Measurements from ENCODE around the gene CCSAP.

DNA sequence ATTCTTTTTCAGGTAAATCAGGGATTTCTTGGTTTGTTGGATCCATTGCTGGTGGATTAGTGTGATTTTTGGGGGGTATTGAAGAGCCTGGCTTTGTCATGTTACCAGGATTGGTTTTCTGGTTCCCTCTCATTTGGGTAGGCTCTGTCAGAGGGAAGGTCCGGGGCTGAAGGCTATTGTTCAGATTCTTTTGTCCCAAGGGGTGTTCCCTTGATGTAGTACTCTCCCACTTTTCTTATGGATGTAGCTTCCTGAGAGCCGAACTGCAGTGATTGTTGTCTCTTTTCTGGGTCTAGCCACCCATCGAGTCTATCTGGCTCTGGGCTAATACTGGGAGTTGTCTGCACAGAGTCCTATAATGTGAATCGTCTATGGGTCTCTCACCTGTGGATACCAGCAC, 17.6 kb upstream of the CCSAP start:
- no peak for TF ChIP-seq SP1 (CRISPR knock-in tag; conservative IDR thresholded peaks at IDR 0.05)
- TF ChIP-seq, protein P1, sequence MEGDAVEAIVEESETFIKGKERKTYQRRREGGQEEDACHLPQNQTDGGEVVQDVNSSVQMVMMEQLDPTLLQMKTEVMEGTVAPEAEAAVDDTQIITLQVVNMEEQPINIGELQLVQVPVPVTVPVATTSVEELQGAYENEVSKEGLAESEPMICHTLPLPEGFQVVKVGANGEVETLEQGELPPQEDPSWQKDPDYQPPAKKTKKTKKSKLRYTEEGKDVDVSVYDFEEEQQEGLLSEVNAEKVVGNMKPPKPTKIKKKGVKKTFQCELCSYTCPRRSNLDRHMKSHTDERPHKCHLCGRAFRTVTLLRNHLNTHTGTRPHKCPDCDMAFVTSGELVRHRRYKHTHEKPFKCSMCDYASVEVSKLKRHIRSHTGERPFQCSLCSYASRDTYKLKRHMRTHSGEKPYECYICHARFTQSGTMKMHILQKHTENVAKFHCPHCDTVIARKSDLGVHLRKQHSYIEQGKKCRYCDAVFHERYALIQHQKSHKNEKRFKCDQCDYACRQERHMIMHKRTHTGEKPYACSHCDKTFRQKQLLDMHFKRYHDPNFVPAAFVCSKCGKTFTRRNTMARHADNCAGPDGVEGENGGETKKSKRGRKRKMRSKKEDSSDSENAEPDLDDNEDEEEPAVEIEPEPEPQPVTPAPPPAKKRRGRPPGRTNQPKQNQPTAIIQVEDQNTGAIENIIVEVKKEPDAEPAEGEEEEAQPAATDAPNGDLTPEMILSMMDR (IDR thresholded peaks at IDR 0.05) = no peak
- TF ChIP-seq, protein P2, sequence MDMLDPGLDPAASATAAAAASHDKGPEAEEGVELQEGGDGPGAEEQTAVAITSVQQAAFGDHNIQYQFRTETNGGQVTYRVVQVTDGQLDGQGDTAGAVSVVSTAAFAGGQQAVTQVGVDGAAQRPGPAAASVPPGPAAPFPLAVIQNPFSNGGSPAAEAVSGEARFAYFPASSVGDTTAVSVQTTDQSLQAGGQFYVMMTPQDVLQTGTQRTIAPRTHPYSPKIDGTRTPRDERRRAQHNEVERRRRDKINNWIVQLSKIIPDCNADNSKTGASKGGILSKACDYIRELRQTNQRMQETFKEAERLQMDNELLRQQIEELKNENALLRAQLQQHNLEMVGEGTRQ (CRISPR knock-in tag; IDR thresholded peaks at IDR 0.05) = no peak
- TF ChIP-seq, protein P3, sequence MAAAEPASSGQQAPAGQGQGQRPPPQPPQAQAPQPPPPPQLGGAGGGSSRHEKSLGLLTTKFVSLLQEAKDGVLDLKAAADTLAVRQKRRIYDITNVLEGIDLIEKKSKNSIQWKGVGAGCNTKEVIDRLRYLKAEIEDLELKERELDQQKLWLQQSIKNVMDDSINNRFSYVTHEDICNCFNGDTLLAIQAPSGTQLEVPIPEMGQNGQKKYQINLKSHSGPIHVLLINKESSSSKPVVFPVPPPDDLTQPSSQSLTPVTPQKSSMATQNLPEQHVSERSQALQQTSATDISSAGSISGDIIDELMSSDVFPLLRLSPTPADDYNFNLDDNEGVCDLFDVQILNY (CRISPR knock-in tag; IDR thresholded peaks at IDR 0.05) = no peak
